Hepatocyte (in vitro differentiated cells): ENCODE results near the gene GLRX3.

Source experiments
- EZH2 ChIP-seq: fragments of 200-600 bp; sonication (generic); IDR thresholded peaks from 2 replicates; pipeline ENCODE4 v1.6.1; 2016; ENCODE audit warnings: antibody characterized with exemption, mild to moderate bottlenecking, borderline replicate concordance
- EZH2phosphoT487 ChIP-seq: fragments of 200-600 bp; sonication (generic); IDR thresholded peaks from one replicate; pipeline ENCODE4 v1.6.1; 2018; ENCODE audit warnings: antibody characterized with exemption, mild to moderate bottlenecking, low read depth, moderate library complexity; ENCODE audit not compliant: unreplicated experiment, severe bottlenecking
- TF ChIP-seq, protein P1 (sequence below): fragments of 200-600 bp; sonication (generic); IDR thresholded peaks from 2 replicates; pipeline ENCODE4 v1.5.1; 2016; ENCODE audit warnings: antibody characterized with exemption, mild to moderate bottlenecking; ENCODE audit not compliant: poor library complexity

DNA sequence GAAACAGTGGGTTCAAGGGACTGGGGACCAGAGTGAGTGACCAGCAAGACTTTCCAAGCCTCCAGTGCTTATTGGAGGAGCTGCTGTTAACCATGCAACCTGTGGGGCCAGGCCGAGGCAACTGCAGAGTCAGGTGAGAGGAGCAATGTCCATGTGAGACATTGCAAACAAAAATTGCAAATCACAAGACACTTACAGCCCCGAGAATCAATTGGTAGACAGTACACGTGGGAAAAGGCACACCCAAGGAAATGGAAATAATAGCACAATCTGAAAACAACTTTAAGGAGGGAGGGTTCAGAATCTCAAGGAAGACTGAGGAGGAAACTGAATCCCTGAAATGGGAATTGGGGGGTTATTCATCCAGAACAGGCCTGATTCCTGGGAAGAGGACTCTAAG, 72.6 kb downstream of the GLRX3 start:
- TF ChIP-seq, protein P1, sequence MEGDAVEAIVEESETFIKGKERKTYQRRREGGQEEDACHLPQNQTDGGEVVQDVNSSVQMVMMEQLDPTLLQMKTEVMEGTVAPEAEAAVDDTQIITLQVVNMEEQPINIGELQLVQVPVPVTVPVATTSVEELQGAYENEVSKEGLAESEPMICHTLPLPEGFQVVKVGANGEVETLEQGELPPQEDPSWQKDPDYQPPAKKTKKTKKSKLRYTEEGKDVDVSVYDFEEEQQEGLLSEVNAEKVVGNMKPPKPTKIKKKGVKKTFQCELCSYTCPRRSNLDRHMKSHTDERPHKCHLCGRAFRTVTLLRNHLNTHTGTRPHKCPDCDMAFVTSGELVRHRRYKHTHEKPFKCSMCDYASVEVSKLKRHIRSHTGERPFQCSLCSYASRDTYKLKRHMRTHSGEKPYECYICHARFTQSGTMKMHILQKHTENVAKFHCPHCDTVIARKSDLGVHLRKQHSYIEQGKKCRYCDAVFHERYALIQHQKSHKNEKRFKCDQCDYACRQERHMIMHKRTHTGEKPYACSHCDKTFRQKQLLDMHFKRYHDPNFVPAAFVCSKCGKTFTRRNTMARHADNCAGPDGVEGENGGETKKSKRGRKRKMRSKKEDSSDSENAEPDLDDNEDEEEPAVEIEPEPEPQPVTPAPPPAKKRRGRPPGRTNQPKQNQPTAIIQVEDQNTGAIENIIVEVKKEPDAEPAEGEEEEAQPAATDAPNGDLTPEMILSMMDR: no peak
- no peak for TF ChIP-seq EZH2
- no peak for TF ChIP-seq EZH2phosphoT487
